ENCODE measurements around the gene NFE2L3. TPM values are rescaled to one million over a fixed set of nuclear protein-coding genes. Genes with fewer than 3 reads are reported as not detected.
"Not testable (repeated sequence)": the region's sequence is repeated elsewhere in the genome, so short reads cannot be mapped to it uniquely, and the experiment has no call there.

NFE2L3 gene
- total RNA-seq, 1 donor from 2014 or later: 5.2 TPM

GRCh38 chr7:26169271-26169670, 17.3 kb downstream of the NFE2L3 start:
- Histone ChIP-seq H3K36me3 (no peaks in the 10 kb centered on the region), H3K27ac (no peak overlapping the region), H3K4me1 (no peaks in the 10 kb centered on the region), H3K9me3 (no peaks in the 10 kb centered on the region), H3K4me3 (no peak overlapping the region), H3K27me3 (no peaks in the 10 kb centered on the region)
- TF ChIP-seq POLR2A (IDR thresholded peaks at IDR 0.05) (no peak), POLR2AphosphoS5 (IDR thresholded peaks at IDR 0.05; ENCODE audit: insufficient read depth in 1 of 2, low read depth in 1 of 2) (no peak), CTCF (IDR thresholded peaks at IDR 0.05) (no peak)
- no peak for DNase-seq (ENCODE audit: extremely low spot score in 2 of 2)
- intact Hi-C loops (cut with DNase I): no loop called here

- Histone ChIP-seq H3K27me3 (no peaks in the 10 kb centered on the region), H3K9me3 (no peaks in the 10 kb centered on the region), H3K4me3 (no peak overlapping the region), H3K36me3 (no peaks in the 10 kb centered on the region), H3K4me1 (no peaks in the 10 kb centered on the region), H3K27ac (no peak overlapping the region)
- intact Hi-C loops (cut with DNase I): no loop called here
- TF ChIP-seq CTCF (IDR thresholded peaks at IDR 0.05) (no peak), POLR2AphosphoS5 (IDR thresholded peaks at IDR 0.05; ENCODE audit: insufficient read depth in 1 of 2, low read depth in 1 of 2) (no peak), POLR2A (IDR thresholded peaks at IDR 0.05) (no peak)
- DNase-seq (ENCODE audit: extremely low spot score in 2 of 2): no peak
These were observed 18.7 kb downstream of the NFE2L3 start for GRCh38 chr7:26170663-26171062.

- H3K27me3 ChIP-seq: no peaks in the 10 kb centered on the region
- no peak overlapping the region for H3K4me3 ChIP-seq
- no peaks in the 10 kb centered on the region for H3K9me3 ChIP-seq
- H3K4me1 ChIP-seq: no peaks in the 10 kb centered on the region
- no peak for DNase-seq (ENCODE audit: extremely low spot score in 2 of 2)
- intact Hi-C loops (cut with DNase I): no loop called here
- no peaks in the 10 kb centered on the region for H3K36me3 ChIP-seq
- no peak for TF ChIP-seq POLR2A (IDR thresholded peaks at IDR 0.05)
- no peak for TF ChIP-seq POLR2AphosphoS5 (IDR thresholded peaks at IDR 0.05; ENCODE audit: insufficient read depth in 1 of 2, low read depth in 1 of 2)
- TF ChIP-seq CTCF (IDR thresholded peaks at IDR 0.05): no peak
- H3K27ac ChIP-seq: no peak overlapping the region
These were observed 19.6 kb downstream of the NFE2L3 start for GRCh38 chr7:26171601-26172000.

- no peak overlapping the region for H3K4me3 ChIP-seq
- intact Hi-C loops (cut with DNase I): no loop called here
- no peak for DNase-seq (ENCODE audit: extremely low spot score in 2 of 2)
These were observed 20.1 kb downstream of the NFE2L3 start for GRCh38 chr7:26172048-26172447.

GRCh38 chr7:26175903-26176302, 23.9 kb downstream of the NFE2L3 start:
- H3K27me3 ChIP-seq; DNase-seq (ENCODE audit: extremely low spot score in 2 of 2); H3K4me3 ChIP-seq; H3K4me1 ChIP-seq; intact Hi-C loops (cut with DNase I); H3K9me3 ChIP-seq; H3K27ac ChIP-seq; H3K36me3 ChIP-seq: not testable (repeated sequence)

More at GRCh38 chr7:26172048-26172447, 20.1 kb downstream of the NFE2L3 start:
- no peaks in the 10 kb centered on the region for H3K27me3 ChIP-seq
- no peaks in the 10 kb centered on the region for H3K36me3 ChIP-seq
- H3K4me1 ChIP-seq: no peaks in the 10 kb centered on the region
- no peak for TF ChIP-seq POLR2A (IDR thresholded peaks at IDR 0.05)
- no peak for TF ChIP-seq POLR2AphosphoS5 (IDR thresholded peaks at IDR 0.05; ENCODE audit: insufficient read depth in 1 of 2, low read depth in 1 of 2)
- TF ChIP-seq CTCF (IDR thresholded peaks at IDR 0.05): no peak
- no peak overlapping the region for H3K27ac ChIP-seq
- no peaks in the 10 kb centered on the region for H3K9me3 ChIP-seq

GRCh38 chr7:26176696-26177095, 24.7 kb downstream of the NFE2L3 start:
- intact Hi-C loops (cut with DNase I); H3K4me1 ChIP-seq; H3K4me3 ChIP-seq: not testable (repeated sequence)

GRCh38 chr7:26177269-26177668, 25.3 kb downstream of the NFE2L3 start:
- intact Hi-C loops (cut with DNase I); DNase-seq (ENCODE audit: extremely low spot score in 2 of 2); H3K27ac ChIP-seq; H3K9me3 ChIP-seq; H3K4me1 ChIP-seq; H3K27me3 ChIP-seq; H3K36me3 ChIP-seq; H3K4me3 ChIP-seq: not testable (repeated sequence)

More at GRCh38 chr7:26176696-26177095, 24.7 kb downstream of the NFE2L3 start:
- not testable (repeated sequence) for H3K36me3 ChIP-seq; H3K9me3 ChIP-seq; H3K27me3 ChIP-seq; H3K27ac ChIP-seq; DNase-seq (ENCODE audit: extremely low spot score in 2 of 2)
